ENCODE data around the gene TTLL7.

TTLL7 gene

DNA sequence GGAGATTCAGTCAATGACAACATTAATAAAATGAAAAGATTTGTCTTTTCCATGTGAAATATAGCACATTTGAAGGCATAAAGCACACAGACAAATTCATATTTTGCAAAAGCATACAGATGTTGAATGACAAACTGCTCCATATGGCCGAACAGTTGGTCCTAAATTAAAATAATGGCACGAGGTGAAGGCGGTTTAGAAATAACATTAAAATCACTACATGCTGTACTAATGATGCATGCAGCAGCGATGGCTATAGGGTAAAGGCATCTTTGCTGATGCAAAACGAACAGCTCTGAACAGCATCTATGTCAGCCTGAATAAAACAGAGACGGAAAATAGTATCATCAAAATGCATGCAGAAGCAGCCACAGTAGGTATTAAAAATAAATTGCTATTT, 102.6 kb downstream of the TTLL7 start:
- Histone ChIP-seq H3K4me1 (ENCODE audit: control insufficient read depth in 2 of 2, insufficient read depth in 2 of 2, low read length in 2 of 2) (no peaks in the 10 kb centered on the region), H3K4me3 (ENCODE audit: low read length in 2 of 2) (no peak overlapping the region), H3K36me3 (ENCODE audit: control insufficient read depth in 2 of 2, insufficient read depth in 2 of 2, low read length in 2 of 2) (no peaks in the 10 kb centered on the region), H3K9ac (ENCODE audit: low read depth in 1 of 2, low read length in 2 of 2) (no peak overlapping the region), H3K9me3 (ENCODE audit: control insufficient read depth in 2 of 2, low read length in 2 of 2) (no peaks in the 10 kb centered on the region), H3K27ac (ENCODE audit: low read depth in 2 of 2, low read length in 2 of 2) (no peak overlapping the region), H3K27me3 (ENCODE audit: control insufficient read depth in 2 of 2, insufficient read depth in 2 of 2, low read length in 2 of 2) (no peaks in the 10 kb centered on the region)

GRCh38 chr1:83889707-83890106, 109.2 kb downstream of the TTLL7 start:
- no peaks in the 10 kb centered on the region for H3K36me3 ChIP-seq (ENCODE audit: control insufficient read depth in 2 of 2, insufficient read depth in 2 of 2, low read length in 2 of 2)
- H3K27ac ChIP-seq (ENCODE audit: low read depth in 2 of 2, low read length in 2 of 2), result no peak overlapping the region
- H3K9me3 ChIP-seq (ENCODE audit: control insufficient read depth in 2 of 2, low read length in 2 of 2), result no peaks in the 10 kb centered on the region
- no peak overlapping the region for H3K9ac ChIP-seq (ENCODE audit: low read depth in 1 of 2, low read length in 2 of 2)
- H3K27me3 ChIP-seq (ENCODE audit: control insufficient read depth in 2 of 2, insufficient read depth in 2 of 2, low read length in 2 of 2), result no peaks in the 10 kb centered on the region
- H3K4me3 ChIP-seq (ENCODE audit: low read length in 2 of 2), result no peak overlapping the region
- H3K4me1 ChIP-seq (ENCODE audit: control insufficient read depth in 2 of 2, insufficient read depth in 2 of 2, low read length in 2 of 2), result no peaks in the 10 kb centered on the region

- Histone ChIP-seq H3K4me3 (ENCODE audit: low read length in 2 of 2) (no peak overlapping the region), H3K27me3 (ENCODE audit: control insufficient read depth in 2 of 2, insufficient read depth in 2 of 2, low read length in 2 of 2) (no peaks in the 10 kb centered on the region), H3K36me3 (ENCODE audit: control insufficient read depth in 2 of 2, insufficient read depth in 2 of 2, low read length in 2 of 2) (no peaks in the 10 kb centered on the region), H3K9me3 (ENCODE audit: control insufficient read depth in 2 of 2, low read length in 2 of 2) (no peaks in the 10 kb centered on the region), H3K4me1 (ENCODE audit: control insufficient read depth in 2 of 2, insufficient read depth in 2 of 2, low read length in 2 of 2) (no peaks in the 10 kb centered on the region), H3K9ac (ENCODE audit: low read depth in 1 of 2, low read length in 2 of 2) (no peak overlapping the region), H3K27ac (ENCODE audit: low read depth in 2 of 2, low read length in 2 of 2) (no peak overlapping the region)
These were observed 111.4 kb downstream of the TTLL7 start for GRCh38 chr1:83887483-83887882.

DNA sequence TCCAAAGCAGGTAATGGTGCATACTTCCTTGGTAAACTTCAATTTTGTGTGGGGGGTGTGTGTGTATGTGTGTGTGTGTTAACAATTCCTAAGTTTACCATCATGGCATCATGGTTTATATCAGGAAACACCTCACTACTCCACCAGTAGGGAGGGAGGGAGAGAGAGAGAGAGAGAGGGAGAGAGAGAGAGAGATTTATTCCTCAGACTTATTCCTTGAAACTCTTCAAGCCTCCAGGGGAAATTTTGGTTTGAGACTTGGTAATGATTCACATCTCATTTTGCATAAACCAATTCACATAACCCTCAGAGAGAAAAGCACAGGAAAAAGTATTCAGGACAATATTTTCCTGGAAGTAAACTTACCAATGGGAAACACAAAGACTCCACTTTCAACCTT, 115.0 kb downstream of the TTLL7 start:
- Histone ChIP-seq H3K4me3 (ENCODE audit: low read length in 2 of 2) (no peak overlapping the region), H3K27ac (ENCODE audit: low read depth in 2 of 2, low read length in 2 of 2) (no peak overlapping the region), H3K4me1 (ENCODE audit: control insufficient read depth in 2 of 2, insufficient read depth in 2 of 2, low read length in 2 of 2) (no peaks in the 10 kb centered on the region), H3K9ac (ENCODE audit: low read depth in 1 of 2, low read length in 2 of 2) (no peak overlapping the region), H3K9me3 (ENCODE audit: control insufficient read depth in 2 of 2, low read length in 2 of 2) (no peaks in the 10 kb centered on the region), H3K27me3 (ENCODE audit: control insufficient read depth in 2 of 2, insufficient read depth in 2 of 2, low read length in 2 of 2) (no peaks in the 10 kb centered on the region), H3K36me3 (ENCODE audit: control insufficient read depth in 2 of 2, insufficient read depth in 2 of 2, low read length in 2 of 2) (no peaks in the 10 kb centered on the region)

DNA sequence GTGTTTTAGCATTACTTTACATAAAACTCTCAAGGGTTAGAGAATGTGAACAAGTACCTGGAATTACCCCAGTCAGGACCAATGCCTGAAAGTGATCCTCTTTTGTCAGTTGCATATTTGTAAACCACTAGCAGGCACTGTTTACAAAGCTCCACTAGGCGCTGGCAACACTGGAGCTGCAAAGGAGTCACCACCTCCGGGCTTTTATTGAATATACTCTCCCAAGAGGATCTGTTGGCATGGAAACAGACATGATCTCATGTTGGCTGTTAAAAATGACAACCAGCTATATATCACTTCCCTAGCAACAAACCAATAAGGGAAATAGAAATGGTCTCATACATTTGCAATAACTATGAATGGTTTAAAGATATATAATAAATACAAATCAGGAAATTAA, 116.0 kb downstream of the TTLL7 start:
- Histone ChIP-seq H3K27ac (ENCODE audit: low read depth in 2 of 2, low read length in 2 of 2) (no peak overlapping the region), H3K4me3 (ENCODE audit: low read length in 2 of 2) (no peak overlapping the region), H3K9me3 (ENCODE audit: control insufficient read depth in 2 of 2, low read length in 2 of 2) (no peaks in the 10 kb centered on the region), H3K36me3 (ENCODE audit: control insufficient read depth in 2 of 2, insufficient read depth in 2 of 2, low read length in 2 of 2) (no peaks in the 10 kb centered on the region), H3K9ac (ENCODE audit: low read depth in 1 of 2, low read length in 2 of 2) (no peak overlapping the region), H3K27me3 (ENCODE audit: control insufficient read depth in 2 of 2, insufficient read depth in 2 of 2, low read length in 2 of 2) (no peaks in the 10 kb centered on the region), H3K4me1 (ENCODE audit: control insufficient read depth in 2 of 2, insufficient read depth in 2 of 2, low read length in 2 of 2) (no peaks in the 10 kb centered on the region)

DNA sequence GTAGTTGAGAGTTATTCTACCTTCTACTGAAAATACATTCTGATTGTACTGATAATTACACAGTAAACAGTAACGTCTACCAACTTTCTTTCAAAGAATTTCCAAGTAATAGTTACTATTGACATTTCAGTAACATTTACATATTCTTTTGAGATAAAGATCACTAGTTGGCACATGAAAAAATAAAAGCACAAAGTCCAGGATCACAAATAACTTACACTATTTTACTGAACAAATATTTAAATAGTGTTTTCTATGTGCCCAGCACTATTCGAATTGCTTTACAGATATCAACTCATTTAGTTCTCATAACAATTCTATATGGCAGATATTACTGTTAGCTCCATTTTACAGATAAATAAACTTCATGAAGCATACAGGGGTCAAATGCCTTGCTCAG, 126.4 kb downstream of the TTLL7 start:
- H3K27me3 ChIP-seq (ENCODE audit: control insufficient read depth in 2 of 2, insufficient read depth in 2 of 2, low read length in 2 of 2), result no peaks in the 10 kb centered on the region
- H3K4me1 ChIP-seq (ENCODE audit: control insufficient read depth in 2 of 2, insufficient read depth in 2 of 2, low read length in 2 of 2), result no peaks in the 10 kb centered on the region
- no peak overlapping the region for H3K9ac ChIP-seq (ENCODE audit: low read depth in 1 of 2, low read length in 2 of 2)
- no peaks in the 10 kb centered on the region for H3K36me3 ChIP-seq (ENCODE audit: control insufficient read depth in 2 of 2, insufficient read depth in 2 of 2, low read length in 2 of 2)
- no peak overlapping the region for H3K4me3 ChIP-seq (ENCODE audit: low read length in 2 of 2)
- no peaks in the 10 kb centered on the region for H3K9me3 ChIP-seq (ENCODE audit: control insufficient read depth in 2 of 2, low read length in 2 of 2)
- H3K27ac ChIP-seq (ENCODE audit: low read depth in 2 of 2, low read length in 2 of 2), result no peak overlapping the region

- no peaks in the 10 kb centered on the region for H3K27me3 ChIP-seq (ENCODE audit: control insufficient read depth in 2 of 2, insufficient read depth in 2 of 2, low read length in 2 of 2)
- no peaks in the 10 kb centered on the region for H3K36me3 ChIP-seq (ENCODE audit: control insufficient read depth in 2 of 2, insufficient read depth in 2 of 2, low read length in 2 of 2)
These were observed 133.9 kb downstream of the TTLL7 start for GRCh38 chr1:83864991-83865390.

GRCh38 chr1:83860490-83861221, 138.3 kb downstream of the TTLL7 start:
- Histone ChIP-seq H3K9me3 (ENCODE audit: control insufficient read depth in 2 of 2, low read length in 2 of 2) (no peaks in the 10 kb centered on the region), H3K27ac (ENCODE audit: low read depth in 2 of 2, low read length in 2 of 2) (peak overlapping the region; percentile 60 to 78), H3K27me3 (ENCODE audit: control insufficient read depth in 2 of 2, insufficient read depth in 2 of 2, low read length in 2 of 2) (no peaks in the 10 kb centered on the region), H3K4me1 (ENCODE audit: control insufficient read depth in 2 of 2, insufficient read depth in 2 of 2, low read length in 2 of 2) (peaks cover 0 to 2% of the 10 kb centered on the region in 2 donors), H3K36me3 (ENCODE audit: control insufficient read depth in 2 of 2, insufficient read depth in 2 of 2, low read length in 2 of 2) (no peaks in the 10 kb centered on the region), H3K4me3 (ENCODE audit: low read length in 2 of 2) (peak overlapping the region; percentile 67 to 70), H3K9ac (ENCODE audit: low read depth in 1 of 2, low read length in 2 of 2) (peak overlapping the region; percentile 43 to 93)

More at GRCh38 chr1:83864991-83865390, 133.9 kb downstream of the TTLL7 start:
- no peaks in the 10 kb centered on the region for H3K9me3 ChIP-seq (ENCODE audit: control insufficient read depth in 2 of 2, low read length in 2 of 2)
- H3K27ac ChIP-seq (ENCODE audit: low read depth in 2 of 2, low read length in 2 of 2), result no peak overlapping the region
- H3K4me1 ChIP-seq (ENCODE audit: control insufficient read depth in 2 of 2, insufficient read depth in 2 of 2, low read length in 2 of 2), result peaks cover 0 to under 1% of the 10 kb centered on the region in 2 donors
- no peak overlapping the region for H3K4me3 ChIP-seq (ENCODE audit: low read length in 2 of 2)
- H3K9ac ChIP-seq (ENCODE audit: low read depth in 1 of 2, low read length in 2 of 2), result no peak overlapping the region

DNA sequence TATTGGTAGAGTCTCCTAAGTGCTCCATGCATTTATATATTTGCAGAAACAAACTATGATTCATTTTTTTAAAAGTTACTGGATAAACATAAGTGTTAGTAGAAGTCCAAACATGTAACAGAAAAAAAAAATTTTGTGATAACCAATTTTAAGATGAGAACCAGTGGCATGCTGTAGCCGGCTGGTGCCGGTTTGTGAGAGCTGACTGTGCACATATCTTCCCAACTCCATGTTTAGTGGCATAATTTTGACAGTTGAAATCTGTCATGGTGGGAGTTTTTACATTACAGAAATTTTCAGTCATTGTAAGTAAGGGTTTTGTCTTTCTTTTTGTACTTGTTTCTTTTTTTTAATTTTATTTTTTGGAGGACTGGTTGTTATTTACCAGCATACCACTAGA, 141.2 kb downstream of the TTLL7 start:
- Histone ChIP-seq H3K9me3 (ENCODE audit: control insufficient read depth in 2 of 2, low read length in 2 of 2) (no peaks in the 10 kb centered on the region), H3K4me3 (ENCODE audit: low read length in 2 of 2) (no peak overlapping the region), H3K27ac (ENCODE audit: low read depth in 2 of 2, low read length in 2 of 2) (no peak overlapping the region)

DNA sequence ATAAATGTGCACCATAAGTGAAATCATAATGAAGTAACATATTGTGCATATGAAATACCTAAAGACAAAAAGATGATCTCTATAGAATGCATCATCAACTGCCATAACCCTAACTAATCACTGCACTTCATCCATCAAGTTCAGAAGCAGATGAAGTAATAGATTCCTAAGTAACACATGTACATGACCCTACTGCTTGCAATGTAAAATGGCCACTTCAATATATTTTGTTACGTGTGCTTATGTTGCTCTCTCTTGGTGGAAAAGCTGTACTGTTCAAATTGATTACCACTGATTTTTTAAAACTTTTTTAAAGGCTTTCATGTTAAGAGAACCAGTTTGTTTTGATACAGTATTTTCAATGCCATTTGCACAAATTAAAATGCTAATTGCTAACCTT, 141.8 kb downstream of the TTLL7 start:
- no peak overlapping the region for H3K9ac ChIP-seq (ENCODE audit: low read depth in 1 of 2, low read length in 2 of 2)
- no peaks in the 10 kb centered on the region for H3K36me3 ChIP-seq (ENCODE audit: control insufficient read depth in 2 of 2, insufficient read depth in 2 of 2, low read length in 2 of 2)
- H3K4me3 ChIP-seq (ENCODE audit: low read length in 2 of 2), result no peak overlapping the region
- H3K4me1 ChIP-seq (ENCODE audit: control insufficient read depth in 2 of 2, insufficient read depth in 2 of 2, low read length in 2 of 2), result peaks cover 0 to 2% of the 10 kb centered on the region in 2 donors
- no peaks in the 10 kb centered on the region for H3K27me3 ChIP-seq (ENCODE audit: control insufficient read depth in 2 of 2, insufficient read depth in 2 of 2, low read length in 2 of 2)
- no peaks in the 10 kb centered on the region for H3K9me3 ChIP-seq (ENCODE audit: control insufficient read depth in 2 of 2, low read length in 2 of 2)
- no peak overlapping the region for H3K27ac ChIP-seq (ENCODE audit: low read depth in 2 of 2, low read length in 2 of 2)

More for the DNA sequence above, 141.2 kb downstream of the TTLL7 start:
- Histone ChIP-seq H3K9ac (ENCODE audit: low read depth in 1 of 2, low read length in 2 of 2) (no peak overlapping the region), H3K27me3 (ENCODE audit: control insufficient read depth in 2 of 2, insufficient read depth in 2 of 2, low read length in 2 of 2) (no peaks in the 10 kb centered on the region), H3K4me1 (ENCODE audit: control insufficient read depth in 2 of 2, insufficient read depth in 2 of 2, low read length in 2 of 2) (peaks cover 0 to 2% of the 10 kb centered on the region in 2 donors), H3K36me3 (ENCODE audit: control insufficient read depth in 2 of 2, insufficient read depth in 2 of 2, low read length in 2 of 2) (no peaks in the 10 kb centered on the region)

All from mucosa of rectum (tissue), 2 donors.